Measurements from ENCODE around the gene PRKG1. TPM values are rescaled to one million over a fixed set of nuclear protein-coding genes. Genes with fewer than 3 reads are reported as not detected.

Gene PRKG1
- total and polyA plus RNA-seq, 2 donors (not counting 1 experiment from before 2014, with no cell fraction given): not detected

DNA sequence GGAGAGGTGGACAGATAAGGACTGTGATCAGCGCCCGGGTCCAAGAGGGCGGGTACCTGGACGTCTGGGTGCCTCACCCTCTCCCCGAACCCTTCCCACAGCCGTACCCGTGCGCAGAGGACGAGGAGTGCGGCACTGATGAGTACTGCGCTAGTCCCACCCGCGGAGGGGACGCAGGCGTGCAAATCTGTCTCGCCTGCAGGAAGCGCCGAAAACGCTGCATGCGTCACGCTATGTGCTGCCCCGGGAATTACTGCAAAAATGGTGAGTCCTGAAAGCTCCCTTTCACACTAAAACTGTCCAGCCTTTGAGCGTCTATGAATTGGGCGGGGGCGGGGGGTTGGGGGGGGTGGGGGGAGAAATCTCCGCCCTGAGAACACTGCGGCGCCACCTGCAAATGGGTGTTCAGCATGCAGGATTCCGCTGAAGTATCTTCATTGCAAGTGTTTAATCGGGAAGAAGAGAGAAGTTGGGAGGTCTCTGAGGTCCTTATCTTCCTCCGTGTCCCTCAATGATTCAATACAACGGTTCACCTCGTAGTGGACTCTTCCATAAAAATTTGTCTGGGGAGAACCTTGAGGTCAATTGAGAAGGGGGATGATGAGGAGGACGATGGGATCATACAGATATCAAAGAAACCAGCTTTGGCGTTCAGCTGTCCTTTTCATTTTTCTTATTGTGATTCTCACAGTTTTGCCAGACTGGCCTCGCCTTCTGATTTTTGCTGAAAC, 1240.7 kb downstream of the PRKG1 start:
- CTCF ChIA-PET: interaction anchor here (1.0 kb wide), 1 partner anchor 8 kb away, joined by 3 read pairs; no protein-coding TSS in a partner anchor

DNA sequence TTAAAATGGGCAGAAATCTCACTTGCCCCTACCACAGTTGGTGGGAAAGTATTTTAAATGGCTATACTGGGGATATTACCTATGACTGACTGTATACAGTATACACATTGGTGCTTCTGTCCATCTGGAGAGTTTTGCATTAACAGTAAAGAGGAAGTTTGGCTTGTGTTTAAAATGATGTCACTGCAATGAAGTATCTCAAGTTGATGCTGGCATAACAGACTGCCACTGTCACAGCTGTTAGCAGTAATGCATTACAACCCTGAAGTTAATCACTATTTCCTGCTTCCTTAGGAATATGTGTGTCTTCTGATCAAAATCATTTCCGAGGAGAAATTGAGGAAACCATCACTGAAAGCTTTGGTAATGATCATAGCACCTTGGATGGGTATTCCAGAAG, 1241.7 kb downstream of the PRKG1 start:
- H3K27ac ChIP-seq (ENCODE audit: low read length in 2 of 2): no peak overlapping the region
- H4K20me1 ChIP-seq (ENCODE audit: control insufficient read depth, insufficient read depth, low read length, poor library complexity, severe bottlenecking): no peaks in the 10 kb centered on the region
- H3K4me2 ChIP-seq (replicated peaks; ENCODE audit: low read depth, low read length, poor library complexity, severe bottlenecking): no peak overlapping the region
- no peaks in the 10 kb centered on the region for H3K9me3 ChIP-seq (ENCODE audit: control extremely low read depth in 1 of 3, control insufficient read depth in 2 of 3, insufficient read depth in 1 of 3, low read length in 2 of 3)
- no peak overlapping the region for H2AFZ ChIP-seq (ENCODE audit: insufficient read depth, low read depth, low read length, poor library complexity, severe bottlenecking)
- DNase-seq (peak; percentile 3), ATAC-seq (ENCODE audit: low read depth) (no peak)
- no peaks in the 10 kb centered on the region for H3K79me2 ChIP-seq (ENCODE audit: control insufficient read depth, insufficient read depth, low read length)
- no peak for TF ChIP-seq EZH2 (IDR thresholded peaks at IDR 0.05; ENCODE audit: borderline replicate concordance, insufficient read depth, low read depth, low read length, poor library complexity, severe bottlenecking)
- TF ChIP-seq, protein P1, sequence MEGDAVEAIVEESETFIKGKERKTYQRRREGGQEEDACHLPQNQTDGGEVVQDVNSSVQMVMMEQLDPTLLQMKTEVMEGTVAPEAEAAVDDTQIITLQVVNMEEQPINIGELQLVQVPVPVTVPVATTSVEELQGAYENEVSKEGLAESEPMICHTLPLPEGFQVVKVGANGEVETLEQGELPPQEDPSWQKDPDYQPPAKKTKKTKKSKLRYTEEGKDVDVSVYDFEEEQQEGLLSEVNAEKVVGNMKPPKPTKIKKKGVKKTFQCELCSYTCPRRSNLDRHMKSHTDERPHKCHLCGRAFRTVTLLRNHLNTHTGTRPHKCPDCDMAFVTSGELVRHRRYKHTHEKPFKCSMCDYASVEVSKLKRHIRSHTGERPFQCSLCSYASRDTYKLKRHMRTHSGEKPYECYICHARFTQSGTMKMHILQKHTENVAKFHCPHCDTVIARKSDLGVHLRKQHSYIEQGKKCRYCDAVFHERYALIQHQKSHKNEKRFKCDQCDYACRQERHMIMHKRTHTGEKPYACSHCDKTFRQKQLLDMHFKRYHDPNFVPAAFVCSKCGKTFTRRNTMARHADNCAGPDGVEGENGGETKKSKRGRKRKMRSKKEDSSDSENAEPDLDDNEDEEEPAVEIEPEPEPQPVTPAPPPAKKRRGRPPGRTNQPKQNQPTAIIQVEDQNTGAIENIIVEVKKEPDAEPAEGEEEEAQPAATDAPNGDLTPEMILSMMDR (IDR thresholded peaks at IDR 0.05): no peak
- H3K9ac ChIP-seq (ENCODE audit: low read length): no peak overlapping the region
- CTCF ChIA-PET: interaction anchor here (1.0 kb wide), 1 partner anchor 9 kb away, joined by 3 read pairs; no protein-coding TSS in a partner anchor
- H3K27me3 ChIP-seq (replicated peaks in 1 of 4; ENCODE audit: control extremely low read depth in 1 of 4, control insufficient read depth in 3 of 4, insufficient read depth in 4 of 4, low read length in 3 of 4): peaks cover 0 to 19% (median 13%) of the 10 kb centered on the region in 4 experiments
- no CpG with 5 or more reads among the region's 1 CpG for WGBS (ENCODE audit: insufficient coverage)
- no peaks in the 10 kb centered on the region for H3K36me3 ChIP-seq (replicated peaks in 1 of 2; ENCODE audit: control extremely low read depth in 1 of 2, control insufficient read depth in 1 of 2, extremely low read depth in 1 of 2, insufficient read depth in 2 of 2, low read length in 1 of 2)
- POLR2A ChIA-PET: no interaction called here
- no peak overlapping the region for H3K4me3 ChIP-seq (ENCODE audit: control extremely low read depth in 1 of 5, extremely low read depth in 1 of 5, insufficient read depth in 1 of 5, low read depth in 2 of 5, low read length in 4 of 5)
- no peak overlapping the region for H3K27ac Mint-ChIP-seq
- peaks cover 18 to 21% of the 10 kb centered on the region in 2 donors for H3K4me1 ChIP-seq (ENCODE audit: control insufficient read depth in 2 of 2, insufficient read depth in 2 of 2, low read length in 2 of 2)
- H3K27me3 Mint-ChIP-seq: peaks cover 45% of the 10 kb centered on the region
- intact Hi-C loops (cut with micrococcal nuclease): no loop called here
- no peaks in the 10 kb centered on the region for H3K9me3 Mint-ChIP-seq (ENCODE audit: insufficient read depth)
- H3K4me3 Mint-ChIP-seq: peak overlapping the region; percentile 24
- peaks cover 20% of the 10 kb centered on the region for H3K4me1 Mint-ChIP-seq

More for the DNA sequence above, 1240.7 kb downstream of the PRKG1 start:
- peak; percentile 32 for ATAC-seq (ENCODE audit: low read depth)
- H3K4me1 Mint-ChIP-seq: peaks cover 20% of the 10 kb centered on the region
- no peaks in the 10 kb centered on the region for H4K20me1 ChIP-seq (ENCODE audit: control insufficient read depth, insufficient read depth, low read length, poor library complexity, severe bottlenecking)
- no peaks in the 10 kb centered on the region for H3K36me3 ChIP-seq (replicated peaks in 1 of 2; ENCODE audit: control extremely low read depth in 1 of 2, control insufficient read depth in 1 of 2, extremely low read depth in 1 of 2, insufficient read depth in 2 of 2, low read length in 1 of 2)
- TF ChIP-seq EZH2 (IDR thresholded peaks at IDR 0.05; ENCODE audit: borderline replicate concordance, insufficient read depth, low read depth, low read length, poor library complexity, severe bottlenecking): no peak
- TF ChIP-seq, protein P1 (IDR thresholded peaks at IDR 0.05): no peak
- peaks cover 50% of the 10 kb centered on the region for H3K27me3 Mint-ChIP-seq
- H3K9me3 ChIP-seq (ENCODE audit: control extremely low read depth in 1 of 3, control insufficient read depth in 2 of 3, insufficient read depth in 1 of 3, low read length in 2 of 3): no peaks in the 10 kb centered on the region
- POLR2A ChIA-PET: no interaction called here
- peak overlapping the region in 4 of 5 experiments; percentile 19 to 58 (median 56) for H3K4me3 ChIP-seq (ENCODE audit: control extremely low read depth in 1 of 5, extremely low read depth in 1 of 5, insufficient read depth in 1 of 5, low read depth in 2 of 5, low read length in 4 of 5)
- 16% methylated on average over 23 of the region's 36 CpGs for WGBS (ENCODE audit: insufficient coverage)
- peak; percentile 3 for DNase-seq
- H3K9ac ChIP-seq (ENCODE audit: low read length): peak overlapping the region; percentile 58
- peaks cover 0 to 19% (median 14%) of the 10 kb centered on the region in 4 experiments for H3K27me3 ChIP-seq (replicated peaks in 1 of 4; ENCODE audit: control extremely low read depth in 1 of 4, control insufficient read depth in 3 of 4, insufficient read depth in 4 of 4, low read length in 3 of 4)
- H3K9me3 Mint-ChIP-seq (ENCODE audit: insufficient read depth): no peaks in the 10 kb centered on the region
- peaks cover 18 to 21% of the 10 kb centered on the region in 2 donors for H3K4me1 ChIP-seq (ENCODE audit: control insufficient read depth in 2 of 2, insufficient read depth in 2 of 2, low read length in 2 of 2)
- H3K4me2 ChIP-seq (replicated peaks; ENCODE audit: low read depth, low read length, poor library complexity, severe bottlenecking): peak overlapping the region; percentile 88
- peak overlapping the region; percentile 83 for H3K4me3 Mint-ChIP-seq
- H3K79me2 ChIP-seq (ENCODE audit: control insufficient read depth, insufficient read depth, low read length): no peaks in the 10 kb centered on the region
- intact Hi-C loops (cut with micrococcal nuclease): no loop called here
- H2AFZ ChIP-seq (ENCODE audit: insufficient read depth, low read depth, low read length, poor library complexity, severe bottlenecking): peak overlapping the region; percentile 74
- H3K27ac Mint-ChIP-seq: no peak overlapping the region
- no peak overlapping the region for H3K27ac ChIP-seq (ENCODE audit: low read length in 2 of 2)

Measured in B cell (primary cell).